LNCaP clone FGC (cell line): ENCODE results near the gene HEXD.

Experiments
- DNase-seq: peaks from one replicate; pipeline ENCODE4 v3.0.0-alpha.2; 2011; ENCODE audit warnings: low read depth
- H3K4me3 ChIP-seq: 2 replicates; pipeline ENCODE4 v1.5.1; 2011; ENCODE audit warnings: mild to moderate bottlenecking, low read depth, low read length, control low read depth
- TF ChIP-seq, protein P1 (sequence below): IDR thresholded peaks from 2 replicates; pipeline ENCODE4 v1.5.1; 2012; ENCODE audit warnings: mild to moderate bottlenecking; ENCODE audit not compliant: control insufficient read depth, insufficient read depth; ENCODE audit errors: extremely low read depth

HEXD gene

DNA sequence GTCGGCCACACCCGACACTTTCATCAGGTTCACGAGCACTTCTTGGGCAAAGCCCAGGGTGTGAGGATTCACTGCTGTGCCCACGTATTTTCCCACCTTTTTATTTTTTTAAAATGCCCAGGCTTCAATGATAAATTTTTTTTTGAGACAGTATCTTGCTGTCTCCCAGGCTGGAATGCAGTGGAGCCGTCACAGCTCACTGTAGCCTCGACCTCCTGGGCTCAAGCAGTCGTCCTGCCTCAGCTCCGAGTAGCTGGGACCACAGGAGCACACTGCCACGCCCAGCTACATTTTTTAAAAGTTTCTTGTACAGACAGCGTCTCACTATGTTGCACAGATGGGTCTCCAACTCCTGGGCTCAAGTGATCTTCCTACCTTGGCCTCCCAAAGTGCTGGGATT lies 28.8 kb upstream of the HEXD start:
- H3K4me3 ChIP-seq, result no peak overlapping the region
- TF ChIP-seq, protein P1, sequence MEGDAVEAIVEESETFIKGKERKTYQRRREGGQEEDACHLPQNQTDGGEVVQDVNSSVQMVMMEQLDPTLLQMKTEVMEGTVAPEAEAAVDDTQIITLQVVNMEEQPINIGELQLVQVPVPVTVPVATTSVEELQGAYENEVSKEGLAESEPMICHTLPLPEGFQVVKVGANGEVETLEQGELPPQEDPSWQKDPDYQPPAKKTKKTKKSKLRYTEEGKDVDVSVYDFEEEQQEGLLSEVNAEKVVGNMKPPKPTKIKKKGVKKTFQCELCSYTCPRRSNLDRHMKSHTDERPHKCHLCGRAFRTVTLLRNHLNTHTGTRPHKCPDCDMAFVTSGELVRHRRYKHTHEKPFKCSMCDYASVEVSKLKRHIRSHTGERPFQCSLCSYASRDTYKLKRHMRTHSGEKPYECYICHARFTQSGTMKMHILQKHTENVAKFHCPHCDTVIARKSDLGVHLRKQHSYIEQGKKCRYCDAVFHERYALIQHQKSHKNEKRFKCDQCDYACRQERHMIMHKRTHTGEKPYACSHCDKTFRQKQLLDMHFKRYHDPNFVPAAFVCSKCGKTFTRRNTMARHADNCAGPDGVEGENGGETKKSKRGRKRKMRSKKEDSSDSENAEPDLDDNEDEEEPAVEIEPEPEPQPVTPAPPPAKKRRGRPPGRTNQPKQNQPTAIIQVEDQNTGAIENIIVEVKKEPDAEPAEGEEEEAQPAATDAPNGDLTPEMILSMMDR, result no peak
- no peak for DNase-seq

DNA sequence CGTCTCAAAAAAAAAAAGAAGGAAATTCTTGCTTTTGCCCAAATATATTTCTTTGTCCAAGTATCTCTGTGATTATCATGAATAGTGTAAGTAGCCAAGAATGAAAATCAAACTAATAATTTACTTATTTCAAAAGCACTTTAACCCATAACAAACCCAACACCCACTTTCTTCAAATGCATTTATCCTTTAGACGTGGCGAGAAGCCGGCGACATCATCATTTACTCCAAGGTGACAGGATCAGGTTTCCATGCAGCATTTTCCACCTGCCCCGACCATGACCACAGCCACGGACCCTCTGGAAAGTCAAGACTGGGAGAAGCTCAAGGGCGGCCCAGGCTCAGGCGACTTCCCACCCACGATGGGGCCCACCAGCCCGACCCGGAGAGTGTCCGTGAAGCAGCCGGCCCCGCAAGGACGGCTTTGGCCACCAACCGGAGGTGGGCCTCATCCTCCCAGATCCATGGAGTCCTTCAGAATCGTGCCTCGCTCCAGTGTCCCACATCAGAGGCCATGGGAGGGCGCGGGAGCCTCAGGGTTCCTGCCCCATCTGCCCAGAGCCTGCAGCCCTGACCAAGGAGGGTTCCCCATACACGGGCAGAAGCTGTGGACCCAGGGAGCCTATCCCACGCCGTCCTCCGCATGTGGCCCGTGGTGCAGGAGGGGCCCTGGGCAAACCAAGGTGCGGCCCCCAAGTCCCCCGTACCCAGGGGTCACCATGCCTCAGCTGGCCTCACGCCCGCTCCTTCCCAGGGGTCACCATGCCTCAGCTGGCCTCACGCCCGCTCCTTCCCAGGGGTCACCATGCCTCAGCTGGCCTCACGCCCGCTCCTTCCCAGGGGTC lies 27.9 kb upstream of the HEXD start:
- TF ChIP-seq, protein P1, result no peak

DNA sequence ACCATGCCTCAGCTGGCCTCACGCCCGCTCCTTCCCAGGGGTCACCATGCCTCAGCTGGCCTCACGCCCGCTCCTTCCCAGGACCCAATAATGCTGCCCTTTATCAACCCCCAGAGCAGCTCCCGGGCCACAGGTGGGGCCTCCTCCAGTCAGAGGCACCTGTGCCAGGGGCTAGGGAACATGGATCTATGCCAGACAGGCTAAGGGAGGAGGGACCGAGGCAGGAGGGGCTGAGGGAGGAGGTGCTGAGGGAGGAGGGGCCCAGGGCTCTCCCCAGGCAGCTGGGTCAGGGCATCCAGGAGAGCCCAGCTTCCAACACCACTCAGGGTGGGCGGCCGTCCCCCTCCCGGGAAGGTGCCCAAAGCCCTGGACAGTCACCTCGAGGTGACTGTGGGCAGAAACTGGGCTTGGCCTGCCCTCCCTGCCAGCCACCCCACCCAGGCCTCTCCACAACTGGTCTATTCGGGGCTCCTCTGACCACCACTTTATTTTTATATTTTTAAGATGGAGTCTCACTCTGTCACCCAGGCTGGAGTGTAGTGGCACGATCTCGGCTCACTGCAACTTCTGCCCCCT lies 27.2 kb upstream of the HEXD start:
- TF ChIP-seq, protein P1, result no peak
- DNase-seq, result no peak
- H3K4me3 ChIP-seq, result no peak overlapping the region

More for the DNA sequence above, 27.9 kb upstream of the HEXD start:
- no peak overlapping the region for H3K4me3 ChIP-seq
- no peak for DNase-seq

DNA sequence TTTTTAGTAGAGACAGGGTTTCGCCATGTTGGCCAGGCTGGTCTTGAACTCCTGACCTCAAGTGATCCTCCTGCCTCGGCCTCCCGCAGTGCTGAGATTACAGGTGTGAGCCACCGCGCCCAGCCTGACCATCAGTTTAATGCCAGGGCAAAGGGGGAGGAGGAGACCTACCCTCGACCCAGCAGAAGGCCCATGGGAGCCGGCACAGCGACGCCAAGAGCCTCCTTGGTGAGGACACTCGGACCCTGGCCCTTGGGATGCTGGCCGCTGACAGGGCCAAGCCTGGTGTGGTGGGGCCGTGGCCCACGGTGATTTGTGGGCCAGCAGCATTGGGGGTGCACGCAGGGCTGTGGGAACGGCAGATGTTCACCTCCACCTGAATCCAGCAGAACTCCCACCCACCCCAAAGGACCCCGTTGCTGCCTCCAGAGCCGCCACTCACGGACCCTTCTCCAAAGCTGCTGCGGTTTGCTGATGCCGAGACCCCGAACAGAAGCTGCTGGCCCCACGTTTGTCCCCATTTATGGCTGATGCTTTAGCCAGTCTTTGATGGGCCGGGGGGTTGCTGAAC lies 26.6 kb upstream of the HEXD start:
- TF ChIP-seq, protein P1, result no peak
- no peak overlapping the region for H3K4me3 ChIP-seq

DNA sequence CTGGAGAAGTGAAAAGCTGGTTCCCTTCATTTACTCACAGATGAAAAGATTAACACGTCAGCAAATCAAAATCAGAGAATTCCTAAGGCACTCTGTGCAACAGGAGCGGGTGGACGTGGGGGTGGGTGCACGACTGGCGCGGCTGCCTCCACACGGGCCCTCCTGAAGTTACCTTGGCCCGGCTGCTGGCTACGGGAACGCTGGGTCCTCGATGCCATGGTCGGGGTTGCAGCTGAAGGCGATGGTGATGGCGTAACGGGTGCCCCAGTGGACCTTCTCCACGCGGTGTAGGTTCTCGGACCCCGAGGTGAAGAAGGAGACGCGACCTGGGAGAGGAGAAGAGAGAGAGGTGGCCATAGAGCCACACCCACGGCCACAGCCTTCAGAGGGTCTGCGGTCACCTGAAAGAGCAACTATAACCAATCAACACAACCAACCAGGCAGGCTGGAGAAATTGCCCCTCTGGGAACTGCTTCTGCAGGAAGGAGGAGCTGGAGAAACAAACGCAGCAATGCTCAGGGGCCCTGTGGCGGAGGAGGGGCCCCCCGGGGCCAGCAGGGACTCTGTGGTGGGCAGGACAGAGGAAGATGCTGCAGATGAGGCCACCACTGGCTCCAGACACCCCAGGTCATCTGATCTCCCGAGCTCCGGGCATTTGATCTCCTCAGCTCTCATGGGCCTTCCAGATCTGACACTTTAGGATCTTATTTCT lies 25.8 kb upstream of the HEXD start:
- TF ChIP-seq, protein P1, result no peak
- no peak for DNase-seq
- no peak overlapping the region for H3K4me3 ChIP-seq

More for the DNA sequence above, 26.6 kb upstream of the HEXD start:
- no peak for DNase-seq

DNA sequence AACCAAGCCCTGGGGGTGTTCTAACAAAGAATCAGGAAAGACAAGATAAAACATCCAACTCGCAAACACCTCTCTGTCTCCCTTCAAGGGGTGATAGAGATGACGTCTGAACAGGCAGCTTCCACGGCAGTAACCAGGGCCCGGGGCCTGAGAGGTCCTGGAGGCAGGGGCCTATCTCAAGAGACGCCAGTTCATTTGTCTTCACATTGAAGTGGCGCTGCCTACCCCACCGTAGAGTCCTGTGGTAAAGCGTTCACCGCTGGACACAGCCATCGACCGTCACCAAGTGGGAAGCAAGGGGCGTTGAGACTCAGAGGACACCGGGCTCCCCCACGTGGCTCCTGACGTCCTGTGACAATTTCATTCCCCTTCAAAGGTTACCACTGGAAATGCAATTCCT lies 25.2 kb upstream of the HEXD start:
- H3K4me3 ChIP-seq, result no peak overlapping the region
- TF ChIP-seq, protein P1, result no peak
- DNase-seq, result no peak
